Measurements from ENCODE around the gene RPL29.

Gene RPL29

GRCh38 chr3:52018319-52019000 is 22.8 kb upstream of the RPL29 start:
- TF ChIP-seq REST (IDR thresholded peaks at IDR 0.05; ENCODE audit: low read depth) (no peak), TAF1 (IDR thresholded peaks at IDR 0.05; ENCODE audit: low read depth) (no peak), TCF12 (IDR thresholded peaks at IDR 0.05; ENCODE audit: low read depth) (no peak), MAX (IDR thresholded peaks at IDR 0.05) (no peak), CREB1 (IDR thresholded peaks at IDR 0.05; ENCODE audit: low read depth) (no peak), CEBPB (IDR thresholded peaks at IDR 0.05) (no peak), RAD21 (IDR thresholded peaks at IDR 0.05; ENCODE audit: low read depth) (no peak), ZBTB7A (IDR thresholded peaks at IDR 0.05; ENCODE audit: low read depth) (no peak), USF1 (IDR thresholded peaks at IDR 0.05) (no peak), FOXM1 (IDR thresholded peaks at IDR 0.05; ENCODE audit: borderline replicate concordance, low read depth) (no peak)

GRCh38 chr3:52017586-52017985 is 21.9 kb upstream of the RPL29 start:
- TF ChIP-seq USF1 (IDR thresholded peaks at IDR 0.05) (no peak), YY1 (IDR thresholded peaks at IDR 0.05; ENCODE audit: low read depth) (no peak), EP300 (IDR thresholded peaks at IDR 0.05; ENCODE audit: borderline replicate concordance) (no peak), FOXM1 (IDR thresholded peaks at IDR 0.05; ENCODE audit: borderline replicate concordance, low read depth) (no peak), MAX (IDR thresholded peaks at IDR 0.05) (no peak), ZBTB7A (IDR thresholded peaks at IDR 0.05; ENCODE audit: low read depth) (no peak), TEAD4 (IDR thresholded peaks at IDR 0.05) (no peak), CREB1 (IDR thresholded peaks at IDR 0.05; ENCODE audit: low read depth) (no peak), EGR1 (IDR thresholded peaks at IDR 0.05) (no peak), TCF12 (IDR thresholded peaks at IDR 0.05; ENCODE audit: low read depth) (no peak), RAD21 (IDR thresholded peaks at IDR 0.05; ENCODE audit: low read depth) (no peak), TAF1 (IDR thresholded peaks at IDR 0.05; ENCODE audit: low read depth) (no peak), NFIC (IDR thresholded peaks at IDR 0.05) (no peak)

GRCh38 chr3:52015438-52016228 is 19.9 kb upstream of the RPL29 start:
- TF ChIP-seq TEAD4 (IDR thresholded peaks at IDR 0.05) (no peak), RAD21 (IDR thresholded peaks at IDR 0.05; ENCODE audit: low read depth) (no peak), TCF12 (IDR thresholded peaks at IDR 0.05; ENCODE audit: low read depth) (no peak), ZBTB7A (IDR thresholded peaks at IDR 0.05; ENCODE audit: low read depth) (no peak), TAF1 (IDR thresholded peaks at IDR 0.05; ENCODE audit: low read depth) (no peak), REST (IDR thresholded peaks at IDR 0.05; ENCODE audit: low read depth) (no peak), EP300 (IDR thresholded peaks at IDR 0.05; ENCODE audit: borderline replicate concordance) (no peak), EGR1 (IDR thresholded peaks at IDR 0.05) (no peak), NFIC (IDR thresholded peaks at IDR 0.05) (no peak), YY1 (IDR thresholded peaks at IDR 0.05; ENCODE audit: low read depth) (no peak), MAX (IDR thresholded peaks at IDR 0.05) (no peak), CREB1 (IDR thresholded peaks at IDR 0.05; ENCODE audit: low read depth) (no peak), USF1 (IDR thresholded peaks at IDR 0.05) (no peak), FOXM1 (IDR thresholded peaks at IDR 0.05; ENCODE audit: borderline replicate concordance, low read depth) (no peak), CEBPB (IDR thresholded peaks at IDR 0.05) (no peak)

- TF ChIP-seq RAD21 (IDR thresholded peaks at IDR 0.05; ENCODE audit: low read depth) = peak; percentile 33; the same call in 1 of the 2 replicates
- TF ChIP-seq REST (IDR thresholded peaks at IDR 0.05; ENCODE audit: low read depth) = no peak
Measured at GRCh38 chr3:52014613-52015012, 18.9 kb upstream of the RPL29 start.
